ENCODE results near the gene LRRC8D.

GRCh38 chr1:89794406-89794805, 26.4 kb upstream of the LRRC8D start:
- no peak for TF ChIP-seq CTCF (IDR thresholded peaks at IDR 0.05)
- no peak for TF ChIP-seq POLR2AphosphoS5 (IDR thresholded peaks at IDR 0.05)

Data from breast epithelium (tissue), 3 donors.